K562 (cell line): ENCODE results near the gene PRR19. TPM values are rescaled to one million over a fixed set of nuclear protein-coding genes. Genes with fewer than 3 reads are reported as not detected.

ENCODE experiments used
- ATAC-seq: fragments of 200-7000 bp; cut with Tn5 transposase; 3 replicates; pipeline ENCODE4 v1.9.1; 2020; ENCODE audit warnings: moderate library complexity
- BruUV-seq: library from RNA; stranded (reverse); fragments of 400-500 nt; replicated peaks from 2 replicates; lab custom pipeline; 2021; lab: Mats Ljungman, UMichigan
- CTCF ChIA-PET: fragments of 300-600 bp; formaldehyde crosslinking; extraction: SDS; loops from one replicate; lab custom pipeline; 2021; ENCODE audit warnings: low intra/inter-chr PET ratio; lab: Yijun Ruan, JAX
- POLR2A ChIA-PET: fragments of 300-600, 350-650 bp; sonication (Branson Sonifier 250); formaldehyde crosslinking; extraction: SDS; loops from one replicate; lab custom pipeline; 2021; ENCODE audit warnings: antibody characterized with exemption, inconsistent platforms; lab: Yijun Ruan, JAX
- DNase-seq, 4 experiments: peaks; one replicate each; pipeline versions ENCODE4 v3.0.0 to v3.0.0-alpha.2; 2011 to 2018; ENCODE audit warnings: low spot score in 3 of 4, mixed read lengths in 3 of 4; ENCODE audit errors: extremely low read depth in 1 of 4
- FAIRE-seq: peaks from 2 replicates; lab custom pipeline; 2011; peaks lifted over from hg19 to GRCh38; lab: Jason Lieb, UNC
- H2AFZ ChIP-seq: 2 replicates; pipeline ENCODE4 v1.6.0; 2011; ENCODE audit warnings: low read depth, low read length, control low read depth, inconsistent platforms
- H3K27ac ChIP-seq: fragments of 200-600 bp; 3 replicates; pipeline ENCODE4 v1.8.0; 2011; ENCODE audit warnings: low read depth, mild to moderate bottlenecking, control low read depth, inconsistent platforms, low read length, moderate library complexity, mixed read lengths; ENCODE audit errors: extremely low read depth
- H3K27me3 ChIP-seq, 2 experiments: fragments of 300-600 bp in 1 of 2; 2 replicates in 1 of 2; 3 replicates in 1 of 2; pipeline versions ENCODE4 v1.6.0 to v1.8.0; 2011; ENCODE audit warnings: inconsistent platforms in 2 of 2, low read length in 2 of 2, mild to moderate bottlenecking in 1 of 2, mixed read lengths in 1 of 2, moderate library complexity in 1 of 2; ENCODE audit not compliant: control insufficient read depth in 2 of 2, insufficient read depth in 2 of 2
- H3K36me3 ChIP-seq: fragments of 300-600 bp; 3 replicates; pipeline ENCODE4 v1.8.0; 2011; ENCODE audit warnings: mild to moderate bottlenecking, low read length, inconsistent platforms; ENCODE audit not compliant: control insufficient read depth, insufficient read depth
- H3K4me1 ChIP-seq, 2 experiments: fragments of 200-600 bp in 1 of 2; replicated peaks in 1 of 2; 2 replicates in 1 of 2; 3 replicates in 1 of 2; pipeline versions ENCODE4 v1.5.1 to v1.8.0; 2011; ENCODE audit warnings: inconsistent platforms in 2 of 2, low read length in 2 of 2, mild to moderate bottlenecking in 1 of 2, mixed read lengths in 1 of 2, moderate library complexity in 1 of 2; ENCODE audit not compliant: control insufficient read depth in 2 of 2, insufficient read depth in 2 of 2
- H3K4me2 ChIP-seq: 2 replicates; pipeline ENCODE4 v1.6.1; 2011; ENCODE audit warnings: low read length, control low read depth, inconsistent platforms, mixed read lengths; ENCODE audit not compliant: insufficient read depth
- H3K4me3 ChIP-seq: fragments of 200-600 bp; sonication (generic), shearing (Covaris generic); 2 replicates; pipeline ENCODE4 v1.5.1; 2016; ENCODE audit warnings: control low read depth, inconsistent platforms
- H3K79me2 ChIP-seq: fragments of 200-600 bp; 3 replicates; pipeline ENCODE4 v1.8.0; 2011; ENCODE audit warnings: low read length, inconsistent platforms; ENCODE audit not compliant: control insufficient read depth, insufficient read depth
- H3K9ac ChIP-seq, 2 experiments: 2 replicates each; pipeline versions ENCODE4 v1.6.0 to v1.6.1; 2011; ENCODE audit warnings: low read depth in 2 of 2, low read length in 2 of 2, control low read depth in 1 of 2, inconsistent platforms in 1 of 2, mild to moderate bottlenecking in 1 of 2, mixed read lengths in 1 of 2; ENCODE audit not compliant: insufficient read depth in 1 of 2
- H3K9me1 ChIP-seq: one replicate; pipeline ENCODE4 v1.6.0; 2011; ENCODE audit warnings: inconsistent platforms, mild to moderate bottlenecking, low read length, moderate library complexity; ENCODE audit not compliant: control insufficient read depth, insufficient read depth
- H3K9me3 ChIP-seq: replicated peaks from 2 replicates; pipeline ENCODE4 v1.5.1; 2011; ENCODE audit warnings: low read depth, low read length, inconsistent platforms; ENCODE audit not compliant: control insufficient read depth, insufficient read depth
- H4K20me1 ChIP-seq: replicated peaks from 2 replicates; pipeline ENCODE4 v1.6.1; 2011; ENCODE audit warnings: low read length, inconsistent platforms, mixed read lengths; ENCODE audit not compliant: control insufficient read depth, insufficient read depth
- CHD2 ChIP-seq: IDR thresholded peaks from 2 replicates; pipeline ENCODE4 v1.6.1; 2011; ENCODE audit warnings: low read depth, low read length
- CHD7 ChIP-seq: fragments of 200-600 bp; sonication (generic); IDR thresholded peaks from one replicate; pipeline ENCODE4 v1.6.1; 2012; ENCODE audit warnings: mild to moderate bottlenecking, low read depth, low read length, inconsistent platforms
- GTF2B ChIP-seq: IDR thresholded peaks from 2 replicates; pipeline ENCODE4 v1.6.1; 2011; ENCODE audit not compliant: insufficient read length; ENCODE audit errors: extremely low read depth
- MBD2 ChIP-seq: sonication (generic); IDR thresholded peaks from 2 replicates; pipeline ENCODE4 v1.6.1; 2016; ENCODE audit warnings: low read depth, borderline replicate concordance
- MYBL2 ChIP-seq, 2 experiments: fragments of 450-650 bp in 1 of 2; sonication (generic) in 1 of 2; formaldehyde crosslinking in 1 of 2; IDR thresholded peaks; 2 replicates each; pipeline versions ENCODE4 v1.6.1 to v1.8.1; 2017 to 2022; ENCODE audit warnings: borderline replicate concordance in 1 of 2, inconsistent platforms in 1 of 2, low read depth in 1 of 2, mild to moderate bottlenecking in 1 of 2, missing genetic modification reagents in 1 of 2, moderate library complexity in 1 of 2
- POLR2A ChIP-seq: fragments of 450-650 bp; conservative IDR thresholded peaks from 2 replicates; pipeline ENCODE4 v1.6.1; 2016
- TSC22D4 ChIP-seq: fragments of 450-650 bp; IDR thresholded peaks from 2 replicates; pipeline ENCODE4 v1.6.1; 2016; ENCODE audit warnings: missing genetic modification characterization, missing biosample characterization, control low read depth
- ZNF146 ChIP-seq: IDR thresholded peaks from one replicate; pipeline ENCODE4 v1.6.1; 2018; ENCODE audit warnings: missing compliant biosample characterization; ENCODE audit not compliant: unreplicated experiment
- WGBS: fragments of 100-300 bp; shearing (Covaris generic); methylation state at CpG from one replicate; pipeline ENCODE4 v1.1.6; 2016; ENCODE audit warnings: low coverage, mixed read lengths; ENCODE audit not compliant: insufficient coverage; ENCODE audit errors: missing lambda C conversion rate; 5-methylcytosine and 5-hydroxymethylcytosine counted together
- in situ Hi-C: fragments of 300-500 bp; cut with MboI; formaldehyde crosslinking; loops from 4 replicates; pipeline ENCODE4 v1.15.0; 2018; ENCODE audit warnings: inconsistent platforms, mixed read lengths
- intact Hi-C: fragments of 100-400 bp; cut with micrococcal nuclease; formaldehyde crosslinking; loops from 2 replicates; pipeline ENCODE4 v1.14.2; 2022
- polyA plus RNA-seq, 8 experiments: library from polyadenylated mRNA; depleted of rRNA in 4 of 8; stranded (reverse) in 5 of 8; unstranded in 3 of 8; fragments of >200 nt; fragmentation: Nextera tagmentation in 2 of 8; fragmentation: Illumina TruSeq in 1 of 8; extraction: Ambion mirVana in 2 of 8; extraction: Trizol in 1 of 8; gene quantifications; 2 replicates each; pipeline versions ENCODE4 v1.2.1 to v1.2.3, GENCODE V29; 2011 to 2014; ENCODE audit warnings: inconsistent platforms in 1 of 8, missing spikeins in 1 of 8
- total RNA-seq, 7 experiments: library from RNA; depleted of rRNA in 6 of 7; stranded (reverse); fragments of >200 nt in 6 of 7; fragmentation: Illumina TruSeq in 2 of 7; extraction: Trizol in 2 of 7; gene quantifications; 2 replicates each; pipeline versions ENCODE4 v1.2.1 to v1.2.3, GENCODE V29; 2011 to 2021; ENCODE audit warnings: low replicate concordance in 1 of 7

PRR19 gene
- total and polyA plus RNA-seq, 9 of the 15 experiments (the other 6 are each of a cell fraction or from before 2014, with no cell fraction given), result 0.10 to 1.6 (median 0.54) TPM

GRCh38 chr19:42335971-42336370 is 34.0 kb downstream of the PRR19 start:
- intact Hi-C loops (no loop called here), in situ Hi-C loops (no loop called here)
- H3K27ac ChIP-seq, result no peak overlapping the region
- peaks cover 0 to 17% of the 10 kb centered on the region in 2 experiments; a peak in 2 of 5 replicates for H3K4me1 ChIP-seq
- H3K36me3 ChIP-seq, result peaks cover 15% of the 10 kb centered on the region; the same call in 2 of the 3 replicates
- peaks cover 3% of the 10 kb centered on the region for H3K9me1 ChIP-seq
- 75% methylated on average over 10 of the region's 19 CpGs for WGBS
- H4K20me1 ChIP-seq, result no peaks in the 10 kb centered on the region
- ChIA-PET CTCF (no interaction called here), POLR2A (interaction anchor here (0.7 kb wide), 1 partner anchor 93 kb away, joined by 3 read pairs; no protein-coding TSS in a partner anchor)
- no peaks in the 10 kb centered on the region for H3K9me3 ChIP-seq
- no peaks in the 10 kb centered on the region for H3K79me2 ChIP-seq
- no peaks in the 10 kb centered on the region for H3K27me3 ChIP-seq
- no peak overlapping the region for H3K4me3 ChIP-seq
- BruUV-seq, result no TSS peak
- no peak for ATAC-seq
- H3K4me2 ChIP-seq, result no peak overlapping the region
- DNase-seq, result no peak
- no peak overlapping the region for H2AFZ ChIP-seq
- H3K9ac ChIP-seq, result peak overlapping the region in 1 of 2 experiments; percentile 45; a peak in 1 of 4 replicates
- no peak for FAIRE-seq
- TF ChIP-seq TSC22D4 (no peak), CHD2 (no peak), MYBL2 (IDR thresholded peaks at IDR 0.05; ENCODE audit: low read depth) (no peak), MYBL2 (CRISPR knock-in tag; IDR thresholded peaks at IDR 0.05; ENCODE audit: borderline replicate concordance) (no peak), ZNF146 (no peak), GTF2B (no peak), MBD2 (no peak), POLR2A (no peak), CHD7 (no peak)
